Activated gamma-delta T cell treated with anti-CD3 and anti-CD28 coated beads, Interleukin-2, amount 50 U/mL, for 16 hours (primary cell): ENCODE measurements around the gene SYT17.

Experiments
- DNase-seq: peaks from one replicate; pipeline ENCODE4 v3.0.0-alpha.2; 2020; ENCODE audit warnings: low read depth

Gene SYT17, protein sequence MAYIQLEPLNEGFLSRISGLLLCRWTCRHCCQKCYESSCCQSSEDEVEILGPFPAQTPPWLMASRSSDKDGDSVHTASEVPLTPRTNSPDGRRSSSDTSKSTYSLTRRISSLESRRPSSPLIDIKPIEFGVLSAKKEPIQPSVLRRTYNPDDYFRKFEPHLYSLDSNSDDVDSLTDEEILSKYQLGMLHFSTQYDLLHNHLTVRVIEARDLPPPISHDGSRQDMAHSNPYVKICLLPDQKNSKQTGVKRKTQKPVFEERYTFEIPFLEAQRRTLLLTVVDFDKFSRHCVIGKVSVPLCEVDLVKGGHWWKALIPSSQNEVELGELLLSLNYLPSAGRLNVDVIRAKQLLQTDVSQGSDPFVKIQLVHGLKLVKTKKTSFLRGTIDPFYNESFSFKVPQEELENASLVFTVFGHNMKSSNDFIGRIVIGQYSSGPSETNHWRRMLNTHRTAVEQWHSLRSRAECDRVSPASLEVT

DNA sequence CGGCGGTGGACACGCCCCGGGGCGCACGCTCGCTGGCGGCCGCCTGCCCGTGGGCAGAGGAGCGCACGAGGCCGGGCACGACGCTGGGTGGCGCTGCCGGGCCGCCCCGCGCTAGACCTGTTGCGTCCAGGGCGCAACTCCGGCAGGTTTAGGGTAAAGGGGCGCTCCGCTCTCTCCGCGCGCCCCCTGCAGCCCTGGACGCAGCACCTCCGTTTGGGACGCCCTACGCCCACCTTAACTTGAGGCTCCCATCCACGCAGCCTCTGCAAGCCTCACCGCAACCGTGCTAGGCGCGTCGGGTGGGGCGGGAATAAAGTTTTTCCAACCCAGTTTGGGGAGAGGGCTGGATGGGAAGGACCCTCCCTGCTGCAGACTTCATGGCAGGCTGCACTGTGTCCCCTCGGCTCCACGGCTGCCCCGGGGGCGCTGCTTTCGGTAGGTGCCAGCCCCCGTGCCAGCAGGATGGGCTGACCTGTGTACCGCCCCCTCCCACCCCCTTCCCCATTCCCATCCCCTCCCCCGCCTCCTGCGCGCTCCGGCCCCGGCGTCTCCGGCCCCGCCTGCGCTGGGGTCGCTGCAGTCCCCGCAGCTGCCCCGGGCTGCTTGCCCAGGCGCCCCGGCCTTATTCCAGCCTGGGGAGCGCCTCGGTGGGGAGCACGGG is at the start of gene SYT17:
SYT17 (plus strand) TSS at position 531 of the 661 bp plus-strand sequence. CDS start 407 bp downstream, outside the sequence.
- no peak for DNase-seq

DNA sequence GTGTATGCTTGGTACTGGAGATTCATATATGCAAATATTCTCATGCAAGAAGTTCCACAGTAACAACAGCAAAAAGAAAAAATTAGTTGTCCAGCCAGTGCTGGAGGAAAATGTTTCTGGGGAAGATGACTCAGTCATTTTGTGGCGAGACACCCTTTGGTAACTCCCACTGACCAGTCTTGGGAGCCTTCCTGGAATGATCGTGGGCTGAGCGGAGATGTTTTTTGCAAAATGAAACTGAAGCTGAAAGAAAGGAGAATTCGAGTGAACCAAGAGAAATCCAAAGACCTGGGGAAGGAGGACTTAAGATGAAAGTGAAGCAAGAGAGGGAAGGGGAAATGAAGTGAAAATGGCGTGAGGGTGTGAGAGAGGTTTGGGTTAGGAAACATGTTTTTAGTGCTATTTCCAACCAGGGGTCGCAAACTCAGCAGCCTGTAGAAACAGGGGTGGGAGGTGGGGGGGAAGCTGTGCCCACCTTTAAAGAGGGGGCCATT is 49.1 kb upstream of the SYT17 start:
- no peak for DNase-seq

DNA sequence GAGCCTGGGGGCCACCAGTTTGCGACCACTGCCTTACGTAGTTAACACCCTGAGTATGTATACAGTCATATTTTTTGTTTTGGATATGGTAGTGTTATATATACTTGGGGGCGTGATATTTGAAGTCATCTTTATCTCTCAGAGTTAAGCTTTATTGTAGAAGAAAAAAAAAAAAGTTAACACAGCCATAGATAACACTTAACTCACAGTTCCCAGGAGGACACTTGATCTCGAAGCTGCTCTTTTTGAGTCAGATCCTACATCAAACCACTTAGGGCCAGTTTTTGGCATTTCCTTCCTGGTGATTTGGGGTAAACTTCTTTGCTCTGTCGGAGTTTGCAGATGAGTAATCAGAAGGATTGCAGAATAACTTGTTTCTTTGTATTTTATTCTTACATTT is 48.5 kb upstream of the SYT17 start:
- no peak for DNase-seq

DNA sequence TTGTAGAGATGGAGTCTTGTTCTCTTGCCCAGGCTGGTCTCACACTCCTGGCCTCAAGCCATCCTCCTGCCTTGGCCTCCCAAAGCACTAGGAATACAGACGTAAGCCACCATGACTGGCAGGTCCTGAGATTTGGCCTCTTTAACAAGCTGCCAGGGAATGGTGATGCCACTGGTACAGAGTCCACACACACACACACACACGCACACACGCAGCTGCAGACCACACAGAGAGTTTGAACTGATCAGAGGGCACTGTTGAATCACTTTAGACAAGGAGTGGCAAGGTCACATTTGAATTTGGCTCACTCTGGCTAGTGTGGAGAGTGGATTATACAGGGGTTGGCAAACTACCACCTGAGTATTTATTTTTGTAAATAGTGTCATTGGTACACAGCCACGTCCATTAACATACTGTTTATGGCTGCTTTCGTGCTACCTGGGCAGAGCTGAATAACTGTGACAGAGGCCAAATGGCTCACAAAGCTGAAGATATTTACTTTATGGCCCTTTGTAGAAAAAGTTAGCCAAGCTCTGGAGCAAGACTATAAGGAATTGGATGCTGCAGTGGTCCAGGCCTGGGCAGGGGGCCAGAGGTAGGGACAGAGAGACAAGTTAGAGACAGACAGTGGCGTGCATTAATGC is 44.4 kb upstream of the SYT17 start:
- DNase-seq: no peak

DNA sequence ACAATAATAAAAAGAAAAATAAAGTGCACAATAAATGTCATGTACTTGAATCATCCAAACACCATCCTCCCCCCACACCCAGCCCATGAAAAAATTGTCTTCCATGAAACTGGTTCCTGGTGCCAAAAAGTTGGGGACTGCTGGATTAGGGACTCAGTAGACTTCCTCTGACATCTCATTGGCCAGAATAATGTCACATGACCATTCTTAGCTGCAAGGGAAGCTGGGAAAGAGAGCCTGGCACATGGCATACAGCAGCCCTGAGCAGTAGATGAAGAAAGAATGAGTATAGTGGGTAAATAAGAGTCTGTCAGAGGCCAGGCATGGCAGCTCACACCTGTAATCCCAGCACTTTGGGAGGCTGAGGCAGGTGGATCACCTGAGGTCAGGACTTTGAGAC is 41.7 kb upstream of the SYT17 start:
- DNase-seq: no peak

DNA sequence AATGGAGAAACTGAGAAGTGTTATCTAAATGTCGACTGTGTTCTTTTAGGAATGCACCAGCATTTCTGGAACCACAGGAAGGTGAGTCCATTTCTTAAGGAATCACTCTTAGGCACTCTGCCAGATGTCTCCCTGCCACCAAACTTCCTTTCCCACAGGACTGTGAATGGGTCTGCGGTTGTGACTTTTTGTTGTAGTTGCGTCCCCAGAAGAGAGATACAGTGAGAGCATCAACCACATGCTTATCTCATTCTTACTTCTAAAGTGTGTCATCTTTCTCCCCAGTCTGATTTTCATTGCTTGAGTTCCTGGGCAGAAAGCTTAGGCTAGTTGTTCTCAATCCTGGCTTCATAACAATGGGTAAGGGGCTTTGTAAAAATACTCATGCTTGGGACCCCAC is 40.8 kb upstream of the SYT17 start:
- no peak for DNase-seq

DNA sequence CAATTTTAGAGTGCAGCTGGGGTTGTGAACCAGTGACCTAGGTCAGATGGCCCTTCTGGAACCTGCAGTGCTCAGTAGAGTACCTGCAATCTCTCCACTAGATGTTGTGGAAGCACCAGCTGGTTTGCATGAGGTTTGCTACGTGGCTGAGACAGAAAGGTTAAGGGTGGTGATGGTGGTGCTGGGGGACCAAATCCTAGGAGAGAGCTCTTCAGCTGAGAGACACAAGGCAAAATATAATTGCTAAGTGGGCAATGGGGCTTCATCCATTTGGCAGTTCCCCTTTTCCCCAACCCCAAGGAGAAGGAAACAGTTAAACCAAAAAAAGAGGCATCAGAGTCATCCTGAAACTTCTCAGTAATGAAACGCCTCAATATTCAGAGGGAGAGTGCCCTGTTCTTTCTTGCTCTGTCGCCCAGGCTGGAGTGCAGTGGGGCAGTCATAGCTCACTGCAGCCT is 40.3 kb upstream of the SYT17 start:
- no peak for DNase-seq

DNA sequence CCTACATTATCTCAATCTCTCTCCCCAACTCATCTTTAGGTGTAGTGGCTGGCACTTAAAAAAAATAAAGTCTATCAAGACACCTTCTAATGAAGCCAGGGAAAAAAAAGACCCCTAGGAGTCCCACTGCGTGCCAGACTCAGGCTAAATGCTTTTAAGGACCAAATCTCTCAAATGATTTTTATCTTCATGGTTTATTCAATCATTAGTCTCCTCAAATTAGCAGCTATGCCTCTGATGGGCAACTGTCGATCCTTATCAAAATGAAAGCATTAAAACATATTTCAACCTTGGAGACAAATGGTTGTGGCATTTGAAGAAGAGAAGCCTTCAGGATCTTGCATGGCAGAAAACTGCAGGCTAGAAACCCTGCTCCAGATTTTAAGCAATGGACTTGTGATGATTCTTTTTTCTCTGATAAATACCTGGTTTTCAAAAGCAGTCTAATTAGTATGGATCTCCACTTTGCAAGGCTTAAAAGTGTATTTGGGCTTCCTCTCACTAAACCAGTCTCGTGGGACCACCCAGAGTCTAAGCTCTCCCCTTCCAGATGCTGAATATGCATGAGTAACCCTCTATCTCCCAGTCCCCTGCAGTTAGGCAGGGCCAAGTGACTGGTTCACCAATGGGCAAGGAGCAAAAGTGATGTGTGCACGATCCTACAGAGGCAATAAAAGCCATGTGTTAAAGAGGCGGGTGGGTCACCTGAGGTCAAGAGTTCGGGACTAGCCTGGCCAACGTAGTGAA is 39.4 kb upstream of the SYT17 start:
- DNase-seq: no peak

DNA sequence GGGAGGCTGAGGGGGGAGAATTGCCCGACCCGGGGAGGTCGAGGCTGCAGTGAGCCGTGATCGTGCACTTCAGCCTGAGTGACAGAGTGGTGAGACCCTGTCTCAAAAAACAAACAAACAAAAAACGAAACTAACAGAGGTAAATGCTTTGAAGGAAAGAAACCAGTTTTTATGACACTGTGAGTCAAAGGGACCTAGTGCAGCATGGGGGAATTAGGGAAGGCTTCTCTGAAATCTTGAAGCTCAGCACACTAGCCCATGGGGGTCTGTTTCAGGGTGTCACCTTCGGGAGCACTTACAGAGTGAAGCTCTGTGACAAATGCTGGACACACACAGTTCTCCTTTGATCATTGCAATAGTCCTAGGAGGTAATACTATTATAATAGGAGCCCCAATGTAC is 37.7 kb upstream of the SYT17 start:
- no peak for DNase-seq

DNA sequence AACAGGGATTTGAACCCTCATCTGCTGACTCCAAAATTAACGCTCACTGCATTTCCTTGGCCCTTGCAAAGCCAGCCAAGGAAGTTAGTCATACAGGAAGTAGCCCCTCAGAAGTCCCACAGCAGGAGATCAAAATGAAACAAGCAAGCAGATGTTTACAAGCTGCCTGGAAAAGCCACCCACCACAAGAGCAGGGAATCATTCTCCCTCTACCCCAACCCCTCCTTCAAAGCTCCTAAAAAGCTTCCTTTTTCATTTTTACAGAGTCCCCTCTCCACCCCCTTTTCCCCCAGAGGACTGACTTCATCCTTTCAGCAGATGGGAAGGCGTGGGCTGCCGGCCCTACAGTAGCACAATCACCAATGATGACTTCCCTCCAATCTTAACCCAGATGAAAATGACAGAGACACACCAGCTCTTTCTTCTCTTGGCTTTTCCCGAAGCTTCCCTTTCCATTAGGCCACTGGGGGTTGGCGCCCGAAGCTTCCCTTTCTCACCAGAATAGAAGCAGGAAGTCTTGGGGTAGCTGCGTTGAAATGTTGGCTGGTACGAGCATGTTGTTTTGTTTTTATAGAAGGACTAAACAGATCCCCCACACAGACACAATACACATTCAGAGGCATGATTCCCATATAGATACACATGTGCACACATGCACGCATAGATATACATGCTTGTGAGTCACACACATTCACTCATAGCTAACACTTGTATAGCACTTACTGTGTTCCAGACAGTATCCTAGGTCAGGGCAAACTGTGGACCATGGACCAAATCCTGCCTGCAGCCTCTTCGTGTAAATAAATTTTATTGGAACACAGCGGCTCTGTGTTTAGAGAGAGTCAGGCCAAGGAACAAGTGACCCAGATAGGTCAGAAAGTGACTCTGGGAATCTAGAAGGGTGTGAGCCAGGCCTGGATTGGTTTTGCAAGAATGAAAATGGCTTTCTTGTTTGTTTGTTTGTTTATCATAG is 36.9 kb upstream of the SYT17 start:
- no peak for DNase-seq

DNA sequence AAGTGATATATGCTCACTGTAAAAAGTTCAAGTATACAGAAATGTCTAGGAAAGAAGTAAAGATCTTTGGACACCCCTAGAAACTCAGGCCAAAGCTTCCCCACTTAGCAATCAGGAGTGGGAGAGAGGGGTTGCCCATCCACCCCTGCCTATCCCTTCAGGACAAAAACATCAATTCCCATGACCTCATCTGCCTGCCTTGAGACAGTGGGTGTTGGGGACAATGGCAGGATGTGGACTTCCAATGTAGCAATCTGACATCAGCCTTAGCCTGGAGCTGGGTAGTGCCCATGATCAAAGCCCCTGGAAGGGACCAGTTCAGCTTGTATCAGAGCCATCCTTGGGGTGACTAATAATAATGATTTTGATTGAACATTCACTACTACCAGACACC is 36.2 kb upstream of the SYT17 start:
- no peak for DNase-seq

DNA sequence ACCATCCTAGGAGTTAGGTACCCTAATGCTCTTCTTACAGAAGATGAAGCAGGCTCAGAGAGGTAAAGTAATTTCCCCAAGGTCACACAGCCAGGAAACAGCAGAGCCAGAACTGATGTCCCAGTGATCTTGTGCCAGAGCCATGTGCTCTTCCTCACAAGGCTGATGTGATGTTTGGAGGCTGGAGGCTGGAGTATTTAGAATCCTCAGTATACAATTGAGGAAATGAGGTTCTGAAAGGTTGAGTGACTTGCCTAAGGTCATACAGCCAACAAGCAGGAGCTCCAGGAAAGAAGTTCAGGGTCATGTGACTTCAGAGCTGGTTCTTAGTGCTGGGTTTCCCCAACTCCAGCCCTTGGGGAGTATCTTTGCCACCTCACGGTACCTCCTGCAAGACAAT is 35.8 kb upstream of the SYT17 start:
- DNase-seq: no peak

DNA sequence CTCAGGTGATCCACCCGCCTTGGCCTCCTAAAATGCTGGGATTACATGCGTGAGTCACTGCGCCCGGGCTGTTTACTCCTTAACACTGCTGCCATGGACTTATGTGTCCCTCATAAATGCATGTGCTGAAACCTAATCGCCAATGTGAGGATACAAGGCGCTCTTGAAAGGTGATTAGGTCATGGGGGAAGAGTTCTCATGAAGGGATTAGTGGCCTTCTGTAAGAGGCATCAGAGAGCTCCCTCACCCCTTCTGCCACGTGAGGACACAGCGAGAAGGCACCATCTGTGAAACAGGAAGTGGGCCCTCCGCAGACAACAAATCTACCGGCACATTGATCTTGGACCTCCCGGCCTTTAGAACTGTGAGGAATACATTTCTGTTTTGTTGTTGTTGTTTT is 35.1 kb upstream of the SYT17 start:
- DNase-seq: no peak

DNA sequence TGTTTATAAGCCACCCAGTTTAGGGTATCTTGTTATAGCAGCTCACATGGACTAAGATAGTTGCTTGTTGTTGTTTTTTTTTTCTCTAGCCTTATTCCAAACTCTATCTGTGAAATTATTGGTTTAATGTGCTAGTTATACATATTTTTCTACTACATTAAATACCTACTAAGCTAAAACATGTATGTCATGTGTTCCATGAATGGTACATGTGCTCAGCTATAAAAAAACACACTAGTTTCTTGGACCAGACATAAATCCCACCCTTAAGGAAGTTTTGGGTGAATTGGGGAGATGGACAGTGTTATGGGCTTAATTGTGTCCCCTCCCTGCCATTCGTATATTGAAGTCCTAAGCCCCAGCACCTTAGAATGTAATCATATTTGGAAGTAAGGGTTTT is 34.4 kb upstream of the SYT17 start:
- no peak for DNase-seq

DNA sequence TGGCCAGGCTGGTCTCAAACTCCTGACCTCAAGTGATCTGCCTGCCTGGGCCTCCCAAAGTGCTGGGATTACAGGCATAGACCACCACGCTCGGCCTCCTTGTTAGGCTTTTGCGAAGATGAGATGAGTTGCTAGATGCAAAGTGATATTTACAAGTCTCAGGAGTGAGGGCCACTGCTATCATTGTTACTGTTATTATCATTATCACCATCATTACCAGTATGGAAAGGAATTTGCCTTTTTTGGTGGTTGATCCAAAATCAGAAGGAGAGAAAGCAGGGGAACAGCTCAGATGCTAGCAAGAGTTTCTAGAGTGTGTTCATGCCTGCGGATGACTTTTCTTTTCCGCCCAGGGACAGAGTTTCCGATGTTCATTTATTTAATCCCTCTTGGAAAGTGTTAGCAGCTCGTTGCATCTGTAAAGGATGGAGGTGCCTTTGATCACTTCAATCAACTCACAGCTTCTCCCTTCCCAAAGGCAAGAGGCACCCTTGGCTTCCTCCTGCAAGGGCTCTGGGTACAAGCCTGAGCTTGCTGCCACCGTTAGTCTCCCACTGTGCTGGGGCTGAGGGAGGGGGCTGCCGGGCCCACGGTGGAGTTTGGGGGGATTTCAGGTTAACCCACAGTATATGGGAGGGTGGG is 32.7 kb upstream of the SYT17 start:
- DNase-seq: no peak

DNA sequence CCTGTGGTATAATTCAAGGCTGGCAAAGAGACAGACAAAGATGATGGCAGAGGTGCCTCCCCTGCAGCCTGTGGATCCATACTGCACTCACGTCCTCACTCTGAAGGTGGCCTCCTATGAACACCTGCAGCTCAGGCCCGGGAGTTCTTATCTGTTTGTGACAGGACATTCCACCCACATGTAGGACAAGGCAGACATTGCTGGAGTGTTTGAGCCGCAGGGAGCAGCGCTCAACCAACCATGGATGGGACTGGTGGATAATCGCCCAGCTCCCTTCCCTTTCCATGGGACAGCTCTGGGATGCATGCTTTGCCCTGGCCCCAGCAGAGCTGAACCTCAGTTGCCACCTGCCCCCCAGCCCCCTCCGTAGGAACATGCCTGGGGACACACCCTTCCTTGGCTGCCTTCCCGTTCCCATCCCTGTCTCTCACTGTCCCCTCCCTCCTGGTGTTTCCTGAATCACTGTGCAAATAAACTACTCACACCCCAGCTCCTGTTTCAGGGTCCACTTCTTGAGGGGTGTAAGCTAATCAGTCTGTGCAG is 32.1 kb upstream of the SYT17 start:
- DNase-seq: no peak

DNA sequence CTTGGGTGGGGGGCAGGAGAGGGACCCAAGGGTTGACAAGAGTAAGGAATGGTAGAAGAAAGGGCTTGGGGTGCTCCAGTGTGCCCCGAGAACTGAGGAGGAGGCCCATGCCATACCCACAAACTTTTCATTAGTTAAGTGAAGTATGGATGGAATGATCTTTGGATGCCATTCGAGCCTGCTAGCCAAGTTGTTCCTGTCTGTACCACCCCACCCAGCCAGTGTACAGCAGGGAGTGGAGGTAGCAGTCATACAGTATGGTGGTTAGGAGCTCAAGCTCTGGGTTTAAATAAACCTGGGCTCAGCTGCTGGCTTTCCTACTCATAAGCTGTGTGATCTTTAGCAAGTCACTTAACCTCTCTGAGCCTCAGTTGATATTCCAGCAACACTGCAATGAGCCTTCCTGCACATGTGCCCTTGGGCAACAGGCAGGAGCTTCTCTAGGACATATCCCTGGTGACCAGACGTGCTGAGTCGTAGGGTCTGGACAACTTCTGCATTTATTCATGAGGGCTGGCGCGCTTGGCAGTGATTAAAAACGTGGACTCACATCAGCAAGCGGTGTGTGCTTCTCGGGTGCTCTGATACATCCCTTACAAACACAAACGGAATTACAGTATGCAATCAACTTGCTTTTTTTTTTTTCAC is 31.4 kb upstream of the SYT17 start:
- DNase-seq: no peak

DNA sequence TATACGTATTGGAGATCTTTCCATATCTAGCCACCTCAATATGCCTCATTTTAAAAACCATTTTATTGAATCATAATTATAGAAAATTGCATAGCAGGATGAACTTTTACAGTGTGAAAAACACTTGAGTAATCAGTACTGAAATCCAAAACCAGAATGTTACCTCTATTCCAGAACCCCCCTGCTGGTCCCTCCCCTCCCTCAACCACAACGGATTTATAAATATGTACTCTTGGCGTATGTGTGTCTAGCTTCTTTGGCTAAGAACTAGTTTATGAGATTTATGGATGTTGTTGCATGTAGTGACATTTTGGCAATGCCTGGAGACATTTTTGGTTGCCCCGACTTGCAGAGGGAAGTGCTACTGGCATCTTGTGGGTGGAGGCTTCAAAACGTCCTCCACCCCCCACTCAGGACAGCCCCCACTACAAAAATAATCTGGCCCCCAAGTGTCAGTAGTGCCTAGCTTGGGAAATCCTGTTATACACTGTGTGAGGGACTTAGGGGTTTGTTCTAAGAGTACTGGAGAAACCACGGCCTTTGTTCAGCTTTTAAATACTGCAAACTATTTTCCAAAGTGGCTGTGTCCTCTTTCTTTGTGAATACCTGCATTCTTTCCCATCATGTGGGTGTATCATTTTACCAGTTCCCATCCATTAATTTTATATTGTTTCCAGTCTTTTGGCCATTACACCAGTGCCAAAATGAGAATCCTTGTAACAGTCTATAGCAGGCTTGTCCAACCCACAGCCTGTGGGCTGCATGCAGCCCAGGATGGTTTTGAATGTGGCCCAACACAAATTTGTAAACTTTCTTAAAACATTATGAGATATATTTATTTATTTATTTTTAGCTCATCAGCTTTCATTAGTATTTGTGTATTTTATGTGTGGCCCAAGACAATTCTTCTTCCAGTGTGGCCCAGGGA is 30.6 kb upstream of the SYT17 start:
- DNase-seq: no peak
